NCI-H2227 (cell line): Measurements from ENCODE around the gene RIC8B.
"Not testable (repeated sequence)": the region's sequence is repeated elsewhere in the genome, so short reads cannot be mapped to it uniquely, and the experiment has no call there.

Experiments
- DNase-seq: peaks from one replicate; lab custom pipeline; 2025; ENCODE audit not compliant: unreplicated experiment; lab: John Stamatoyannopoulos, UW

Gene RIC8B

DNA sequence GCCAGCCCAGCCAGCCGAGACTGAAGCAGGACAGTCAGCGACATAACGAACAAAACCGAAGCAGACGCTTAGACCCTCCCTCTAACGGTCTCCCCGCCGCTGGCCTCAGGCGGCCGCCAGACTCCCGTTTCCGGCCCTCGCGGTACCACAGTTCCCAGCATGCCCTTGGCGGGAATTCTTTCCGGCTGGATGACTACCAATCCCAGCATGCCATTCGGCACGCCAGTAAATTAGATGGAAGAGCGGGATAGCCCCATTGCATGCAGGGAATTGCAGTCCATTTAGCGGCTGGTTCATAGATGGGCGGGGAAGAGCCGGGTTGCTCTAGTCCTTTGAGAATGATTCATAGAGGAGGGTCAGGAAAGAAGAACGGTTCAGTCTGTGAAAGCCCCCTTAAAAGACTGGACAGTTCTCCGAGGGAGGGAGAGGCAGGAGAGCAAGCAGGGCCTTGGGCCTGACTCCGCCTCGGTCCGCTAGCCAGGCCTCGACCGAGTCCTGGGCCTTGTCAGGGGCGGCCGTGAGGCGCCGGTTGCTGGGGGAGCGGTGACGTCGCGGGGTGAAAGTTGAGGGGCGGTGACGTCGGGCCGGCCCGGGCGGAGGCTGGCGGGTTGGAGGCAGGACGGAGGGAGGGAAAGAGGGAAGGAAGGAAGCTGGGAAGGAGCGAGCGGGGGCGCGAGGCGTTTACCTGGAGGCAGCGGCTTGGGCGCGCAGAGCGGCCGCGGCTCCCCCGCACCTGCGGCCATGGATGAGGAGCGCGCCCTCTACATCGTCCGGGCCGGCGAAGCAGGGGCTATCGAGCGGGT is at the start of gene RIC8B:
TSS of gene RIC8B (plus strand) at position 678 of the 803 bp plus-strand sequence. CDS start at position 742, 64 bp downstream.
- DNase-seq, result peak; percentile 99

DNA sequence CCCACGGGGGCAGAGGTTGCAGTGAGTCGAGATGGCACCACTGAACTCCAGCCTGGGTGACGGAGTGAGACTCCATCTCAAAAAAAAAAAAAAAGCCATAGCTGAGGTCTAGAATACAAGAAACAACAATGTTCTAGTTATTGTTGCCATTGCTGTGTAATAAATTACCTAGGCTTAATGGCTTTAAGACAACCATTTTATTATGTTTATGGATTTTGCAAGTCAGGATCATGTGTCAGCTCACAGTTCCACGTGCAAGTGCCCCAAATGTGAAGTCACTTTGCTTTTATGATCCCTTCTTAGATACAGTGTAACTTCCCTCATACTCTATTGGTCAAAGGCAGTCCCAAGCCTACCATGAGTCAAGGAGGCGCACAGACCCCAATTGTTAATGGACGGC is 49.5 kb upstream of the RIC8B start:
- no peak for DNase-seq

DNA sequence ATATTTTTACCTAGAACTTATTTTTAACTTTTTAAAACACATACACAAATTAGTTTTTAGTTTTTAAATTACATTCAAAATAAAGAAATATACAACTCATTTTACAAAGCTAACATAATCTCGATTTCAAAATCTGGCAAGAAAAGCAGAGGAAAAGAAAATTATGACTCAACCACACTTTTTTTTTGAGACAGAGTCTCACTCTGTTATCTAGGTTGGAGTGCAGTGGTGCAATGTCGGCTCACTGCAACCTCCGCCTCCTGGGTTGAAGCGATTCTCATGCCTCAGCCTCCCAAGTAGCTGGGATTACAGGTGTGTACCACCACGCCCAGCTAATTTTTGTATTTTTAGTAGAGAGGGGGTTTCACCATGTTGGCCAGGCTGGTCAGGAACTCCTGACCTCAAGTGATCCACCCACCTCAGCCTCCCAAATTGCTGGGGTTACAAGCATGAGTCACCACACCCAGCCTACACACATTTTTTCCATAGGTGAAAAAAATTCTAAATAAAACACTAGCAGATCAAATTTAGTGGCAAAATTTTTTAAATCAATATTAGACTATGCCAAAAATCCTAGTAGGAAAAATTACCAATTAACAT is 47.8 kb upstream of the RIC8B start:
- not testable (repeated sequence) for DNase-seq

DNA sequence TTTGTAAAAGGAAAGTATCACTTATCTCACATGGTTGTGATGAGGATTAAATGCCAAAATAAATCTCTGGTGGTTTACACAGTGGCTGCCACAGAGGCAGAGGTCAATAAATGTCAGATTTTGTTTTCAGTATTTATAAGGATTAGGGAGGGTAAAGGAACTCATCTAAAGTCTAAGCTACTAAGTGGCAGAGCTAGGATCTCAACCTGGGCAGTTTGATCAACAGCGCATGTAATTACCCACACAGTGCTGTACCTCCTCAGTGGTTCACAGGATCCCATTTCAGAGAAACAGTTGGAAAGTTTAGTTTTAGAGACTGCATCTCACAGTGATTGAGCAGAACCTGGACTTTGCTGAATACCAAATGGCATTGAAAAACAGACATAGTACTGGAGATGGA is 44.9 kb upstream of the RIC8B start:
- no peak for DNase-seq

GRCh38 chr12:106732890-106733289 is 41.6 kb upstream of the RIC8B start:
- DNase-seq, result no peak

- DNase-seq, result no peak
Observed at GRCh38 chr12:106733660-106734059, 40.8 kb upstream of the RIC8B start.

- DNase-seq, result peak; percentile 22
Observed at GRCh38 chr12:106736051-106736957, 38.2 kb upstream of the RIC8B start.

DNA sequence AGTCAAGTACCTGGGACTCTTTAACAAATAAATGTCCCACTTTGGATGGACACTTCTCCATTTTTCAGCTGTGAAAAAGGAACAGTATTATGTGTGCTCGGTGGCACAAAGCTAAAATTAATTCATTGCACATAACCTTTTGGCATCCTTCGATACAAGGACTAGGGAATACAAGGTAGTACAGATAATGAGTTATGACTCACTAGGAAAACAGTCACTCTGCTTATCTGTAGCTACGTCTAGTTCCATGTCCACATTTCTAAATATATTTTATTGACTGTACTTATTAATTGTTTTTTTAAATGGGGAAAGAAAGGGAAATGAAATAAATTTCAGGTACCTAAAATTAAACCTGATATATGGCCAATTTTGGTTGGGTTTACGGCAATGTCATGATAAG is 35.2 kb upstream of the RIC8B start:
- DNase-seq, result no peak

DNA sequence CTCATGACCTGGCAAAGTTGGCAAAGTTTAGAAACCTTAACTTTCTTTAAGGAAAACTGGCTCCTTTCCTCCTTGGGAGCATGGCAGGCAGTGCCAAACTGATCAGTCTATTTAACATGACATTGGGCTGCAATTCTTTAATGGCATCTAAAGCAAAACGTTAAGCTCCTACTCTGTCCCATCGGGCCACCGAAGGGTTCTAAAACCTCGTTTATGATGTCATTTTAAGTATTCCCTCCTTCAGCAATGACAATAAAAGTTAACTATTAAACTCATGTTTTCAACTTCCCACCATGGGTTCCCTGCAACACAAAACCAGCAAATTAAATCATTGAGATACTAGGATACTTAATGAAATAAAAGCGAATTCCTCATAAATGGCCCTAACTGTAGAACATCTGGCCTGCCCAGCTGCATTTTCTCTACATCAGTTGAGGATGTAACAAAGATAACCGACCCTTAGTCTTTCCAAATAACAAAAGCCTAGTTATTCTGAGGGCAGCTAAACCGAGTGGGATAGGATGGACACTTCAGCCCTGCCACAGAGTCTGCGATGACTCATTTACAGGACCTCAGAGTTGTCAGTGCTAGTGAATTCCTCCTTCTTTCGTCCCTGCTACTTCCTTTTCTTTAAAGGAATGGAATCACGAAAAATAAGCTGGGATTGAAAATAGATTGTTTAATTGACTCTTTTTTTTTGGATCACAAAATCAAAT is 34.5 kb upstream of the RIC8B start:
- no peak for DNase-seq

- DNase-seq, result no peak
Observed at GRCh38 chr12:106740818-106741217, 33.7 kb upstream of the RIC8B start.

- no peak for DNase-seq
Observed at GRCh38 chr12:106741247-106741646, 33.2 kb upstream of the RIC8B start.

- no peak for DNase-seq
Observed at GRCh38 chr12:106743270-106743988, 31.1 kb upstream of the RIC8B start.

DNA sequence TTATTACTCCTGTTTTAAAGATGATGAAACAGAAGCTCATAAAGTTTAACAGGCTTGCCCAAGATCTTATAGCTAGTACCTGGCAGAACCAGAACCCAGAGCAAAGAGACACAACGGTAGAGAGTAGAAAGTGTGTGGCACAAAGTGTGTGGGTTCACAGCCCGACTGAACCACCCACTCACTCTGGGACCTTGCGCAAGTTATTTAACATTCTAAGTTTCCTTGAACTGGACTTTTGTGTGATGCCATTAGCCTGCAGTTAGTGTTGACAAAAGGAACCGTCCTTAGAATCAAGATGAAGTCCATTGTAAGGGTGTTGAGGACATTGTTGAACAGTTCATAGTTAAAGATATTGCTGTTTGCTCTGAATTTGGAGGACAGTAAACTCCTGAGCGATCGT is 29.9 kb upstream of the RIC8B start:
- no peak for DNase-seq

GRCh38 chr12:106745181-106745745 is 29.2 kb upstream of the RIC8B start:
- DNase-seq, result no peak

GRCh38 chr12:106747973-106748436 is 26.5 kb upstream of the RIC8B start:
- DNase-seq, result no peak

DNA sequence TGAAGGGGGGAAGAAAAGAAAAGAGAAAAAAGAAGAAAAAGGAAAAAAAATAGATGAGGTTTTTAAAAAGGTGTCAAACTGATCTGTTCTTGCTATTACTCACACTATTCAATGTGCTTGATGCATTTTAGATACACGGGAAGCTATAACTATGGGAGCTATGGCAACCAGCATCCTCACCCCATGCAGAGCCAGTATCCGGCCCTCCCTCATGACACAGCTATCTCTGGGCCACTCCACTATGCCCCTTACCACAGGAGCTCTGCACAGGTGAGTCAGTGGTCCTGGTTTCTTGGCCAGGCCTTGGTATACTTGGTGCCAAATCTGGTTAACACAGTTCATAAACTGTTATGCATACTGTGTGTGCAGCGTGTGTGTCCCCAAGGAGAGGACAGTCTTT is 24.0 kb upstream of the RIC8B start:
- no peak for DNase-seq

DNA sequence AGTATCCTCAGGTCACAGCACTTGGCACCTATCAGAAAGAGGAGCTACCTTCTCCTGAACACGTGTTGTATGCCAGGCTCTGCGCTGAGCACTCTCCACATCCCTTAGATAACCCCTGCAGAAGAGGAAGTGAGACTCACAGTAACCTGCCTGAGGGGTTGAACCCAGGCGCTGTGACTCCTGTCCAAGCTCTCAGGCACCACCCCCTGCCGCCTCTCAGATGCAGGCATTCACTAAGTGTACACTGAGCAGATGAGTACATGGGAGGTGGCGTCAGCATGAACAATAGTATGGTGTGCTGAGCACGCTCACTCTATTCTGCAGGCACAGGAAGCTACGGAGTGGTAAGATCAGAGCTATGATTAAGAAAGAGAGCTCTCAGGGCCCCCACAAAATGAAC is 21.0 kb upstream of the RIC8B start:
- DNase-seq, result no peak

- DNase-seq, result no peak
Observed at GRCh38 chr12:106754331-106754730, 20.2 kb upstream of the RIC8B start.

DNA sequence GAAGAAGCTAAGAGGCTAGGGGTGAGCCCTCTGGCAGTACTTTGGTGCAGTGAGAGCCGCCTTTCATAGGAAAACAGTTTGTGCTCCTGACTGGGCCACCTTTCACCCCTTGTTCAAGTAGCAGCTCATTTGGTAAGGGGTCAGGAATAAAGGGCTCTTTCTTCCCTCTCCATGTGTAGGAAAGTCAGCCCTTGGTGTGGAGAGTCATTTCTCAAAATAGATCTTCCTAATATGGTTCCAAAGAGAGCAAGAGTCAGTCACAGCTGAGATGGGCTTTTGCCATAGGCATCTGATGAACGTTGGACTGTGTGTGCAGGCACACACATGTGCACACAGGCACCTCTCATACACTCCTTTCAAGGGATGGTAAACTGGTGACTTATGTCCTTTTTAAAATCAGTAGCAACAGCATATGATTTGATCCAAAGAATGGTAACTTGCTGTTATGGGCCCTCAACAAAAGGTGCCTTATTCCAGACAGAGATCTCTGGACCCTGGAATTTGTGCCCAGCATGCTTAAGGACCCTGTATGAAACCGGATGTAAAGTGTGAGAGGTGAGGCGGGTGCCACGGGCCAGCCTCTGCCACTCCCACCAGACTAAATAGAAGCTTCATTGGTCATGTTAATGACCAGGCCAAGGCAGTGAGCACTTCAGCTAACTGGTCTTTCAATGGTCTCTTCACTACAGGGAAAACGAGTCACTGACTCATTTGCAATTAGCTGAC is 16.7 kb upstream of the RIC8B start:
- no peak for DNase-seq
